HG03103 (cell line): ENCODE results near the gene KCNJ4.

Experiments
- ATAC-seq: cut with Tn5 transposase; IDR thresholded peaks from one replicate; pipeline ENCODE4 v1.9.1; 2021; ENCODE audit warnings: low read depth; ENCODE audit not compliant: unreplicated experiment

Gene KCNJ4

DNA sequence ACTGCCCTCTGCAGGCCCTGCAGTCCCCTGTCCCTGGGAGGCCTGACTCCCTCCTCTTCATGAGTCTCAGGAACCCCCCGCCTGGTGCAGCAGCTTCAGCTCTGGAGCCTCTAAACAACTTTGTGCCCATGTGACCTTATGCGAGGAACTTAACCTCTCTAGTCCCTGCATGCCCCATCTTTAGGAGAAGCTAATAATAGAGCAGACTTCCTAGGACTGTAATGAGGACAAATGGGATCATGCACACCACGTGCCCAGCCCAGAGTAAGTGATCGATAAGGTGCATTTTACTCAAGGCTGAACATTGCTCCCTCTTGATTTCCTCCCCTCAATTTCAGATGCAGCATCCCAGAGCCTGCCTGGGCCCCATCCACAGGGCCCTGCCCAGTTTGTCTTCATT is 19.0 kb downstream of the KCNJ4 start:
- no peak for ATAC-seq

DNA sequence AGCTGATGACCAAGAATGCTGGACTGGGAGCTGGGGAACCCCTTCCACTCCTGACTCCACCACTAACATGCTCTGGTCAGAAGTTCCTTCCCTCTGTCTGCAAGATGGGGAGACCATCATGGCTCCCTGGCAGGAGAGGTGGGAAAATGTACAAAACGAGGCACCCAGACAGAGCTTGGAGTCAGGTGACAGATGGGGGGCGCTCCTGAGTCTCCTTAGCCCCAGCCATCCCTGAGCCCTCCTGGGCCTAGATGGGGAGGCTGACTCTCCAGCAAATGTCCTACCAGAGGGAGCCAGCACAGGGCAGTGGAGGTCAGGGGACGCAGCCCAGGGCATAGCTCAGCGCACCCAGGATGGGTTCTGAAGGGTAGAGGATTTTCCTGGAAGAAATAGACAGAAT is 20.0 kb downstream of the KCNJ4 start:
- ATAC-seq, result no peak

DNA sequence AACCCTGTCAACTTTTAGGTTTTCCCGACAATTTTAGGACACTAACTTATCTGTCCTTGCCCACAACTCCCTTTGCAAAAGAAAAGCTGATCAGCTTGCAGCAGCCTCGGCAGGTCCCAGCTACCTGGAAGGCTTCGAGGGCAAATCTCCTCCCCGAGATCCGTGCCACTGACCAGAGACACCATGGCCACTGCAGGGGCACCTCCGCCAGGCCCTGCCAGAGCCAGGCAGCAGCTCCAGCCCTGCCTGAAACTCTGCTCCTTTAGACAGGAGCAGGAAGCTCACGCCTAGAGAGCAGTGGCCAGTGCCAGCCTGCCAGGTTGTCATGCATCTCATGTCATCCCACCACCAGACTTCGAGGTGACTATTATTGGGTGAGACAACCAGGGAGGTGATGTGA is 21.1 kb downstream of the KCNJ4 start:
- ATAC-seq, result no peak

DNA sequence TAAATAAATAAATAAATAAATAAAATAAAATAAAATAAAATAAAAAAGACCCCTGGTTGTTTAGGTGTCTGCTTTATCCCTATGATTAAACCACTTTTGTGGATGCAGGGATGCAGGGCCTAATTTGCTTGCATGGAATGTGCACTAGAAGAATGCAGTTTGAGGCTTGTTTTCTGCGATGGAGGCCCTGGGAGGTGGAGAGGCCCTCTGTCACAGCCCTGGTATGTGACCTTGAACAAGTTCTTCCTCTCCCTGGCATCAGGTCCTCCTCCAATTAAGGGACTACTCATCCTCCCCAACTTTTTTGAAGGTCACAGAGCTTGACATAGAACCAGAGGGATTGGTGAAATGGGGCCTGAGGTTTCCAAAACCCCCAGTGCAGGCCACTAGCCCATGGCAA is 22.7 kb downstream of the KCNJ4 start:
- ATAC-seq, result no peak

DNA sequence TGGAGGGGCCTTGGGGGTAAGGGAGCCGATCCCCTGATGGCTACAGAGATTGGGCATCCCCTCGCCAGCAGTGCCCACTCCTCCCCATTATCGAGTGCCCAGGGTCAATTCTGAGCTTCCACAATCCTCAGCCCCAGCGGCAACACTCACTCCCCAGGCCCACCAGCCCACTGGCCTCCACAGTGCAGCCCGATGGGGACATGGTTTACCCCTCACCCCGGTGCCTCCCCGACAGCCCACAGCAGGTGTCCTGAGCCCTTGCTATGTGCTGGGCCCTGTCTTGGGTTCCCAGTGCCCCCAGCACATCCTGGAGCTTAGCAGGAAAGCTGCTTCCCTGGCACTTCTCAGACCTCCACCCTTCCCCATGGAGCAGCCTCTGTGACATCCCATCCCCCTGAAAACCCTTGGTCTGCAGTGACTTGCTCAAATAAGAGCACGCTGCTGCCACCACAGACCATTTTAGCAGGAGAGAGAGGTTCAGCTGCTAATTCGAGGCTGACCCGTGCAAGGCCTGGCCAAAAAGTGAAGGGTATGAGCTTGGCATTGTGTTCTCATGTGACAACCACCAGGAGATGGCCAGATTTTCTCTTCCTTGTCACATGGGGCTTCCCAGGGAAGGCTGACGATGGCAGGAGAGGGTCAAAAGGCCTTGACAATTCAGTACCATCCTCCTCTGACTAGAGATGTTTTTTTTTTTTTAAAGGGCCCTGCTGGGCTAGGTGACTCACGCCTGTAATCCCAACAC is 23.6 kb downstream of the KCNJ4 start:
- no peak for ATAC-seq

DNA sequence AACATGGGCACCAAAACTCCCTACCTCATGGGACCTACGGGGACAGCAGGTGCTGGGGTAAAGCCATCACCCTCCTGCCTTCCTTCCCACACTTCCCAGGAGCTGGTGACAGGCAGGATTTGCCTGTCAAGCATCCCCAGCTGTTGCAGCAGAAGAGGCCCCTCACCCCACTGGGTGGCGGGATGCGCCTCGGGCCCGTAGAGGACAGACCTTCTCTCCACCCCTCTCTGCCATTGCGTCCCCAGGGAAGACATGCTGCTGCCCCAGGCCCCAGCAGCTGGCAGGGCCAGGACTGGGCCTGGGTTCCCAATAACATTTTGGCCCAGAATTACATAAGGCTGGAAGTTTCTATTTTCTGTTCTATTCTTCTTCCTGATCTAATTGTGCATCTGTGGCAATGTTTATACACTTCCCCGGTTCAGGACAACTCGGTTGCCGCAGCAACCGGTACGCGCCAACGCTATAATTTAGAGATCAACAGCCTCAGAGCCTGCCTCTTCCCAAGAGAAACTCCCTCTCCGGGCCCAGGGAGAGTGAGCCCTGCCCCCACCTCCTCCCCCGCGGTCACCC is 25.4 kb downstream of the KCNJ4 start:
- no peak for ATAC-seq

DNA sequence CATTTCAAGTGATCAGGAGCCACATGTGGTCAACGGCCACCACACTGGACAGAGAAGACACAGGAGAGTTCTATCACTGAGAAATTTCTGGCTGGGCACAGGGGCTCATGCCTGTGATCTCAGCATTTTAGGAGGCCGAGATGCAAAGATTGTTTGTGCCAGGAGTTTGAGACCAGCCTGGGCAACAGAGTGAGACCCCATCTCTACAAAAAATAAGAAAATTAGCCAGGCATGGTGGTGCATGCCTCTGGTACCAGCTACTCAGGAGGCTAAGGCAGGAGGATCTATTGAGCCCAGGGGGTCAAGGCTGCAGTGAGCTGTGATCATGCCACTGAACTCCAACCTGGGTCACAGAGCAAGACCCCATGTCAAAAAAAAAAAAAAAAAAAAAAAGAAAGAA is 26.3 kb downstream of the KCNJ4 start:
- ATAC-seq, result no peak

DNA sequence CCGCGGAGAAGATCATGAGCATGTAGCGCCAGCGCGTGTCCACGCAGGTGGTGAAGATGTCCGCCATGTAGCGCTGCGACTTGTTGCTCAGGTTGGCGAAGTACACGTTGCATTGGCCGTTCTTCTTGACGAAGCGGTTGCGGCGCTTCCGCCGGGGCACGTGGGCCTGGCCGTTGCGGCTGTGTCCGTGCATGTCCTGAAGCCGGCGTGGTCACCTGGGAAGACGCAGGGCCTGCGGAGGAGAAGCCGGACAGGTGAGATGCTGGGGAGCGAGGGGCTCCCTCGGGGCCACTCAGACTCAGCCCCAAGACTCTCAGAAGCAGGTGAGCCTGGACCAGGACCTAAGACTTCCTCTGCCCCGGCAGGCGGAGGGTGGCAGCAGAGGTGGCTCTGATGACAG is 27.1 kb downstream of the KCNJ4 start:
- ATAC-seq, result no peak

DNA sequence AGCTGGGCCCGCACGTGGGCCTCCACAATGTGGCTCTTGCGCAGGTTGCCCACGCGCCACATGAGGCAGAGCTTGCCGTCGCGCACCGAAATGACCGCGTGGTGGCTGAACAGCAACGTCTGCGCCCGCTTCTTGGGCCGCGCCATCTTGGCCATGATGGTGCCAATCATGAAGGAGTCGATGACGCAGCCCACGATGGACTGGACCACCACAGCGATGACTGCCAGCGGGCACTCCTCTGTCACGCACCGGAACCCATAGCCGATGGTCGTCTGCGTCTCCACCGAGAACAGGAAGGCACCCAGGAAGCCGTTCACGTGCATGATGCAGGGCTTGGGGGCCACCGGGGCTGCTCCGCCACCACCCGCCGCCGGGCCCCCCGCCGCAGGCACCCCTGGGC is 27.5 kb downstream of the KCNJ4 start:
- no peak for ATAC-seq

DNA sequence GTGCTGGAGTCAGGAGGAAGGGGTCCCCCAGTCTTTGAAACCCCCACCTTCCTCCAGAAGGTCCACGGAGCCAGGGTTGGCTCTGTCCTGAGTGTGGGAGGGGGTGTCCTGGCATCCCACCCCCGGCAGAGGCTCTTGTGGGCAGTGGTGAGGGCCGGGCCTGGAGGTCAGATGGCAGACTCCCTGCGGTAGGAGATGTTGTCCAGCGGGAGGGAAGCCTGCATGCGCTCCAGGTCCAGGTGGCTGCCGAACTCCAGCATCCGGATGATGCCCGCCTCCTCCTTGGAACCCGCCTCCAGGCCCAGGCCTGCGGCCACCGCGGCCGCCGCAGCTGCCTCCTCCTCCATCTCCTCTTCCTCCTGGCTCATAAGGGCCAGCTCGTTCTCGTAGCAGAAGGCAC is 28.4 kb downstream of the KCNJ4 start:
- no peak for ATAC-seq

DNA sequence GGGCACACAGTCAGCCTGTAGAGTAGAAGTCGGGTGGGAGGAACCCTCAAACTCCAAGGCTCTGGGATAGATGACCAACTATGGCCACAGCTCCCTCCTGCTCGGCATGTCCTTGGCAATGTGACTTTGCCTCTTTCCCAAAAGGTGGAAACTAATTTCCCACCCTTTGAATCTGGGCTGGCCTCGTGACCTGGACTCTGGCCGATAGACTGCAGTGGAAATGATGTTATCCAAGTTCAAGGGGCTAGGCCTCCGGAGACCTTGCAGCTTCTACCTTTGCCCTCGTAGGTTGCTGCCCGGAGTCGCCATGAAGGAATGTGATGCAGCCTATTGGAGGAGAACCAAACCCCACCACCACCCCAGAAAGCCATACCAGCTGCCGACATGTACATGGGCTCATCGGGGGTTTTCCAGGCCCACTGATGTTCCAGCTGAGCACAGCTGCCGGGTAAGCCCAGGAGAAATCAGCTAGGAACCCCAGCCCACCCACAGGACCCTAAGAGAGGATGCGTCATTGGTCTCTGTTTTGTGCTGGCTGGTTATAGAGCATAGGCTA is 30.4 kb downstream of the KCNJ4 start:
- ATAC-seq, result no peak

DNA sequence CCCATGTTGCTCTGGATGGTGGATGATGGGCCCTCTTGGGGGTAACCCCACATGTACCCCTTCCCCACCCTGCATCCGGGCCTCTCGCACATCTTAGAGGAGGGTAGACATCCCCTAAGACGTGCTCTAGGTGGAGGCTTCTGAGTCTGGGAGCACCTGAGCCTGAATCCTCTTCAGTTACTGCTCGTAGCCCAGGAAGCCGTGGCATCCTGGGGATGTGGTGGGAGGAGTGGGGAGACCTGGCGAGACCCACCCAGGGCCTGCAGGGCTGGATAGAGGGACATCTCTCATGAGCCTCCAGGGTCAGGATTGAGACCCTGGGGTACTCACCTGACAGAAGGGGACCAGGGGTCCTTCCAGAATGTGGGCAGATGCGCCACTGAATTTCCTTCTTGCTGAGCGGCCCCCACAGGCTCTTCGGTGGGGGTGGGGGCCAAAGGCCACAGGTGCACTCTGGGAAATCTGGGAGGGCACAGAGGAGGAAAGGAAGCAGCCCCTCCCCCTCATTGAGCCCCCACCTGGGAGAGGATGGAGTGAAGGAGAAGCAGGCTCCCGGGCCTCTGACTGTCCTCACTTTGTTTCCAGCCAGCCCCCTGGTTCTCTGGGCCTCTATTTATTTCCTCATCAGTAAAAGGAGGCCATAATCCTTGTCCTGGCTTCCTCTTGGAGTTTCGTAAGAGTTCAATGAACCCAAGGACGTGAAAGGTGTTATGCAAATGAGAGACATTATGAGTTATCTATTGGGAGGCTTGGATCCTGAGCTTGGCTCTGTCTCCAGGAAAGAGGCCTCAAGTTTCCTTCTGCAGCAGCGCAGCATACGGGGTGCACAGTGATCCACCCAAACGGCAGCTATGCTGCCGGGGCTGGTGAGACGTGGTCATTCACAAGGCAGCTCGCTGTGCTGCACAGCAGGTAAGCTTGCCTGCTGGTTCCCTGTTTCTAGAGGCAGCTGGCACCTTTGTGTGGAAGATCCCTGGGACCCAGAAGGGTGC is 31.2 kb downstream of the KCNJ4 start:
- no peak for ATAC-seq

DNA sequence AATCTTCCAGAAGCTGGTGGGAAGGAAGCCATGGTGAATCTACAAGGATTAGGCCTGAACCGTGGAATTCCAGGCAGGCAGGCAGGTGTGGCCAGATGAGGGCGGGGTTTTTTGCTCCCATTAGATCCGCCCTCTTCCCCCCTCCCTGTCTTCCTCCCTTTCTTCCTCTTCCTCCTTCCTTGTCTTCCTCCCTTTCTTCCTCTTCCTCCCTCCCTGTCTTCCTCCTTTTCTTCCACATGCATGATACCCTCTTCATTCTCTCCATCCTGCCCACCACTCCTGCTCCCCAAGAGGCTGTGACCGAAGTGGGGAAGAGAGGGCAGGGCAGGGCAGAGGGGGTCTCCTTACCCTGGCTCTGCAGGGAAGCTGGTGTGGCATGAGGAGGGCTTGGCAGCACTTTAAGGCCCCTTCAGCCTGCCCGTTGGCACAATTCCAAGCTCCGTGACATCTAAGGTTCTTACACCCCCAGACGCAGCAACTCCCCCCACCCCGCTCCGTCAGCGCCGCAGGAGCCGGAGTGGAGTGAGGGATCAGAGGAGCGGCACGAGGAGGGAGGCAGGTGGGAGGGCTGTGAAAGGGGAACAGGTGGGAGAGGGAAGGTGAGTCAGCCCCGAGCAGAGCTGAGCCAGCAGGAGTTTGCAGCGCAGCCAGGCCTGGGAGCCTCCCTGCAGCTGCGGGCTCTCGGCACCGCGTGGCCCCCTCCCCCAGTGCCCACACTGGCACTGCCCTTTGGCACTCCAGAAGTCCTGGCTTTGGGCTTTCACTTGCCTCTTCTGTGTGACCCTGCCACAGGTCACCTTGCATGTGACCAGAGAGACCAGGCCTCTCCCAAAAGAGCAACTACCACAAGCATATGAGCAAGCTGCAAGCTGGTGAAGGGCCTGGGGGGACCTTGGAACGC is 32.1 kb downstream of the KCNJ4 start:
- no peak for ATAC-seq

DNA sequence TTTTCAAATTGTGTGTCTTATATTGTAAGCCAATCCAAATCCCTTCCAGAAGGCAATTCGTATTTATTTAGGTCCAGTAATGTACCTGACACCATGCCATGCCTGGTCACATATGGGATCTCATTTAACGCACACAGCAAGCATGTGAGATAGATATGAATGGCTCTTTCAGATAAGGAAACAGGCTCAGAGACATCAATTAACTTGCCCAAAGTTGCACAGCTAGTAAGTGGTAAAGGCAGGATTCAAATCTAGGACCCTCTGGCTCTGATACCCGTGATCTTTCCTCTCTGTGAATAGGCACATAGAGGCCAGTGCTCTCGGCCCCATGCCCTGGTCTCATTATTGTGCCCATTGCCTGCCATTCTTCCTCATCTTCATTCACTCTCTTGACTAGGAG is 34.3 kb downstream of the KCNJ4 start:
- no peak for ATAC-seq

DNA sequence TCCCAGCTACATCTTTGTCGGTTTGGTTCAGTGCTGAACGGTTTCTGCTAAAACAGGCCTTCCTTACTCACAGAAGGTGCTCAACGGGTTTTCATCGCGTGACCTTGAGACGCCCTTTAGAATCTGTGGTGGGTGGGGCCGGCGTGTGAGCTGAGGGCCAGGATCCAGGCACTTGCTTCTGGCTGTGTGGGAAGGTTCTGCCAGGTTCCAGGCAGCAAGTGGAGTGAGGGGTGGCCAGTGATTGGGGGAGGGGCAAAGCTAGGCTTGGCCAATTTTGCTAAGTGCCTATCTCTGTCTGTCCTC is 35.2 kb downstream of the KCNJ4 start:
- no peak for ATAC-seq

DNA sequence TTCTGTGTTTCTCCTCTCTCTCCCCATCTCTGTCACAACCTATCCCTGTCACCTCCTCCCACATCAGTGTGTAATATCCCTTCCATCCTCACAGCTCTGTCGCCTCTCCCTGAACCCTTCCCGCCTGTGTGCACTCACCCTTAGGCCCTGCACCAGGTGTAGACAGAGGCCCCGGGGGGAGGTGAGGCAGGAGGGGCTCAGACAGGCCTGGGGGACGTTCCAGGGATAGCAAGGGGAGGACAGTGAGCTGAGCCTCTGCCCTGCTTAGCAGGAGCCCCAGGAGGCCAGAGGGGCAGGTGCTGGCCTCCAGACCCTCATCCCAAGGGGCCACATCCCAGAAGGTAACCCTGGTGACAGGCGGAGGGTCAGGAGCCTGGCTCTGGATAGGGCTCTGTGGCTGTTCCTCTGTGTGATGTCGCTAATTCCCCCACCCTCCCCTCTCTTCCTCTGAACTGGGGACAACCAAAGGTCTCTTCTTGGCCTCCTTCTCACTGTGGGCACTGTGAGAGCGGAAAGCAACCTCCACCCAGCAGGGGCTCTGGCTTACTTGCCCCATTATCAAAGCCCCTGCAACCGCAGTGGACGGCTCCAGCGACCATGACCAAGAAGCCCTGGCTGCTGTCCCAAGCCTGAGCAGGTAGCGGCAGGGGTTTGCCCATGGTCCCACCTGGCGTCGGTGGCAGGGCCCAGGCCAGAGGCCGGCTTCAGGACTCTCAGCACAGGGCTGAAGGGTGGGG is 35.7 kb downstream of the KCNJ4 start:
- no peak for ATAC-seq

DNA sequence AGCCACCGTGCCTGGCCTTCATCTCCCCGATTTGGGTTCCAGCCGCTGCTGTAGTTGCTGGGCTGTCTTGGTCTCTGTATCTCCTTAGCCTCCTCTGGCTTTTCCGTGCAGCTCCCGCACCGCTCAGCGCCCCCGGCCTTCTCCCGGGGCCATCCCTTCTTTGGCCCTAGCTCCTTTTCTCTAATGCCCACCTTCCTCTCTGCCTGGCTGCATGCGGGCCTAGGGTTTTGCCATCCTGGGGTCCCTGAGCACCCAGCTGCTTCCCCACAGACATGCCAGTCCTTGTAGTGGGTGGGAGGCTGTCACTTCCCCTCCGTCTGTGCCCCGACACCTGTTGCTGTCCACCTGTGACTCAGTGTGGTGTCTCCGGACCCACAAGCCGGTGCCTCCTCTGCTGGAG is 36.4 kb downstream of the KCNJ4 start:
- no peak for ATAC-seq

DNA sequence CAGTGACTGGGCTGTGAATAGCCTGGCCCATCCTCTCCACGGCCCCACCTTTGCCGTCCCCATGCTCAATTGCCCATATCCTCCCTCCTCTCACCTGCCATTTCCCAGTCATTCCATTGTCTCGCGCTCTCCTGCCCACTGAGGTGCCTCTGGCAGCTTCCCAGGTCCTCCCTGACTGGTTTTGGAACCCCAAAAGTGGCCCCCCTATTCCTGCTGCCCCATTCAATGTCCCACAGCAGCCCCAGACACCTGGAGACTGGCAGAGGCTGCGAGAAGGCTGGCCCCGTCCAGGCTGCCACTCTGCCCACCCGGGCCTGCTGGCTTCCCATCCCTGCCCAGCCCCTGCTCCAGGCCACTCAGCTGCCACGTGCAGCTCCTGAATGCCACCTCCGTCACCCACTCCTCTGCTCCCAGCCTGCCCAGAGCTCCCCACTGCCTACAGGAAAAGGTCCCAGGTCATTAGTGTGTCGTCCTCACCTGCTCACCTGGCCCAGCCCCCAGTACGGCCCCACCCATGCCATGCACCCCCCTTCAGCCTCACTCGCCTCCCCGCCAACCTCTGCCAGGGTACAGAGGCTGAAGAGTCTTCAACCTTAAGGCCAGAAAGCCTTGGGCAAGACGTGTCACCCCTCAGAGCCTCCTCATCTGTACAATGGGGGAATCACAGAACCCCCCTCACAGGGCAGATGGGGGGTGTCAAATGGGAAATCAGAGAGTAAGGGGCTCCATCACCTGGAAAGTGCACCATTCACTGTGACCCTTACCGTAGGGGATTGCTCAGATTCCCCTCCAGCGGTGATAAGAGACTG is 37.5 kb downstream of the KCNJ4 start:
- ATAC-seq, result no peak
